NCI-H774 (cell line): ENCODE data around the gene MORC4.
"Not testable (repeated sequence)": the region's sequence is repeated elsewhere in the genome, so short reads cannot be mapped to it uniquely, and the experiment has no call there.

Source experiments
- DNase-seq: peaks from one replicate; lab custom pipeline; 2025; lab: John Stamatoyannopoulos, UW

Gene MORC4

DNA sequence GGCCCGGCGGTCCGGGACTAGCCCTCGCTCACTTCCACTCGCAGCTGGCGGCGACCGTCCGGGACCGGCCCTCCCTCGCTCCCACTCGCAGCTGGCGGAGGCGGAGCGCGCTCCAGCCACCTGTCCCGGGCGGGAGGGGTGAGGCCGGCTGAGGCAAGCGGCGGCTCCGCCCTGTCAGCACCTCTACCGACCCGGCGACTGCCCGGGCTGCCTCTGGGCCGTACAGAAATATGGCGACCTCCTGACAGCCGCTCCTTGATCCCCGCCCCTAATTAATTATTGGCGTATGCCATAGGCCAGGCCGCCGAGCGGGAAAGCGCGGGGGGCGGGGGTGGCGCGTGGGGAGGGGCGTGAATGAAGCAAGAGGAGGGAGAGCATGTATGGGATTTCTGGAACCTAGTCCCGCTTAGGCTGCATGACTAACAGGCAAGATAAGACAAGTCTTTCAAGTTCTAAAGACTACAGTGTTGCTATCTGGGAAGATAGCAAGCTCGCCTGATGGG lies at the start of gene MORC4:
Gene MORC4 (minus strand): TSS at position 200 of the 503 bp plus-strand sequence. CDS start 243 bp downstream, outside the sequence.
- DNase-seq = peak; percentile 71

DNA sequence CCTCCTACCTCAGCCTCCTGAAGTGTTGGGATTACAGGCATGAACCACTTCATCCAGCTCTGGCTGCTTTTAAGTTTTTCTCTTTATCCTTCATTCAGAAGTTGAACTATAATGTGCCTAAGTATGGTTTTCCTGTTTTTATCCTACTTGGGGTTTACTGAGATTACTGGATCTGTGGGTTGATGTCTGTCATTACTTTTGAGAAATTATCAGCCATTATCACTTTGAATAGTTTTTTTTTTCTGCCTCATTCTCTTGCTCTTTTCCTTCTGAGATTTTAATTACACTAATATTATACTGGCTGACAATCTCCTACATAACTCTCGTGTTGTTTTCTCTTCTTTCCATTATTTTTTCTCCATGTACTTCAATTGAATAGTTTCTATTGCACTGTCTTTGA lies 47.6 kb upstream of the MORC4 start:
- DNase-seq = no peak

DNA sequence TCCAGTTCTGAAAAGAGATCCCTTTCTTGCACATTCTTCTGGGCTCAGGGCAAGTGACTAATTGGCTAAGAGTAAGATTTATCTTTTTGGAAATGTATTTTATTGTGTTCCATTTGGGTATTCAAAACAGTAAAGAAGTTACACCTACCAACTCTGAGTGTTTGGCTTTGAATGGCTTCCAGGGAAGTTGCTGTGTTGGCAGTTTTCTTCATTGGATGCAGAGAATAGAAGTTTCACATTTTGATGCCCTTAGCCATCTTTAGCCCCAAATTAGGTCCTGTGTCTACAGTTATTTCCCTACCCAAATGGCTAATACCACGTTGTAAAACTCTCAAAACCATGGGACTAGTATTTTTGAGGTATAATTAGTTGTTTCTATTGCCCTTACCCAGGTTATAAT lies 29.7 kb upstream of the MORC4 start:
- DNase-seq = no peak

DNA sequence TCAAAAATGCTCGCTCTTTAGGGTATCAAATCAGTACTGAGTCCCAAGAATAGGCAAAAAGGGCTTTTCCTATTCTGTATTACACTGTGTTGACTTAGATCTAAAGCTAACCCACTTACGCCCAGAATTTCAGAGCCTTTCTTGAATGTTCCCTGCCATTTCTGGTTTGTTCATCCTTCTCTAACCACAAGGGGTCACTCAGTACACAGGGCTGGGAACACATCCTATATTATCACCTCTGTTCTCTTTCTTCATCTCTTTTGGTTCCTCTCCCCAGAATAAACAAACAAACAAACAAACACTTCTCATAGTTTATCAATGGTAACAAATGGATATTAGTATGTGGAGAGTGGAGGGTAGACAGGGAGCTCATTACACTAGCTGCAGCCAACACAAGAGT lies 25.5 kb upstream of the MORC4 start:
- no peak for DNase-seq

DNA sequence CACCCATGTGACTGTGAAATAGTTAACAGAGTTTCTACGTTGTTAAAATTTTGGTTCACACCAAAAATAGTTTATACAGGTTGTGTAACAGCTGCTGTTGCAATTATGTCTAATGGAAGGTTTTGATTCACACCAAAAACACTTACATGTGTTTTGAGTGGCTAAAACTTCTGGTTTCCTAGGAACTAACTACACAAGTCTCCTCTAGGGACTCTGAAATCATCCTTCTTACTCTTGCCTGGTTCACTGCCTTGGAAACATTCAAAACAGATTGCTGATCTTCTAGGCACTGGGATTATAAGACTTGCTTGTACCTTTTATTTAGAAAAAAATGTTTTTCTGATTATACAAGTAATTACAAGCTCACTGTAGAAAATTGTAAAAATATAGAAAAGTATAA lies 14.9 kb upstream of the MORC4 start:
- no peak for DNase-seq

DNA sequence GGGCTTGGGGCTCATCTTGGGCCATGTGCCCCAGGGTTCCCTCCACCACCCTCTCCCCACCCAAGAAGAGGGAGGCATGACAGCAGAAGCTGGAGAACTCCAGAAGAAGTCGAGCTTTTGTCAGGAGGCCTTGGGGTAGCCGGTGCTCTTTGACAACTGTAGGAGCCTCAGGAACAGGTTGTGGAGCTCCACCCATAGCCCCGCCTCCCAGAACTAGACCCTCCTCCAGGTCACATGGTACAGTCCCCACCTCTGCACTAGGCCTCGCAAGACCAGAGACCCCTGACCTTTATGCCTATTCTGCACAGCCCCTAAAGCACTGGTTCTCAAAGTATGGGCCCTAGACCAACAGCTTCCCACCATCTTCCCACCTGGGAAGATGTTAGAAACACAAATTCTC lies 8.0 kb upstream of the MORC4 start:
- no peak for DNase-seq

DNA sequence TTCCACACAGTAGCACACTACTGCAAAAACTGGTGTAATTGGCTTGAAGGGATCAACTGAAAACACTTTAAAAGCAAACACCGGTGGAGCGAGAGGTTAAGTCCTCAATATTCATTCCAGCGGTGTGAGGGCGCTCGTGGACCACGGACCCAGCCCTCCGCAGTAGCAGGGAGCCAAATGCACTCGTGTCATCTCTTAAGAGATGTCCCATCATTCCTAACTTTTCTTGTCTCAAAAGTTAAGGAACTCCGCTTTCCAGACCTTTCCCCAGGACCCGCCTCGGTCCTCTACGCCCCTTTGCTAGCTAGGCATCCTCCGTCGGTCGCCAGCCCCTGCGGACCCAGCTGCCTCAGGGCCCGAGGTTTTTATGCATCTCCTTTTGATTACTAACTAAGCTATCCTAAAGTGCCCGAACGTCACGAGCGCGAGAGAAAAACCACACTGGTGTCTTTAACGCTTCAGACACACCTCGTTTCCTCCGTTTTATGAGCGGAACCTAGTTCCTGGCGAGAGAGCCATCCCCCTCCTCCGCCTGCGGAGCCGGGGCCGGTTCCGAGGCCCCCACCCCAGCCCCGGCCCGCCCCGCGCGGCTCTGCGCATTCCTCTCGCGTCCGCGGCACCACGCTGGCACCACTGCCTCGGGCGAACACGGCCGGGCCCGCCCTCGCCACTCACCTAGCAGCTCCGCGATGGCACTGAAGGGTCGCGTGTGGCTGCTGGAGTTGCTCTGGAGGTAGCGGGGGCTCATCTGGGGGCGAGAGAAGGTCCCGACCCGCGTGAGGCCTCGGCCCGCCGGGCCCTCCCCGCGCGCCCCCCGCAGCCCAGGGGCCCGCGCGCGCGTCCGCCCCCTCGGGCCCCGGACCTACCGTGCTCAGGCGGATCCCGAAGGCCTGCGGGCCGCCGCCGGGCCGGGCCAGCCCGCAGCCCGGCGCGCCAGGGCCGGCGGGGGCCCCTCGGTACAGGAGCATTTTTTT lies 723 bp downstream of the MORC4 start:
- no peak for DNase-seq

DNA sequence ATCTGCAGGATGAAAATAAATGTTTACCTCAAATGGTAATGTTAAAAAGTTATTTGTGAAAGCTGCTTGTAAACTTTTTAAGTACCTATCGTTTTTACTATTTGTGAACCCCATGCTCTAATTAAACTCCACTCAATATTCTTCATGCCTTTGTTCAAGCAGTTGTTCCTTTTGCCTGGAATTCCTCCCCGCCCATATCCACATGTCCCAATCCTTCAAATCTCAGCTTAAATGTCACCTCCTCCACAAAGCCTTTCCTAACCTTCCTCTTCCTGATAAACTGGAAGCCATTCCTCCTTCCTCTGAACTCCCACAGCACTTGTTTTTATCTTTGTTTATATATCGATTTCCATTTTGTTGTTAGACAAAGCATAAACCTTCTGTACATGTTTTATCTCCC lies 2.4 kb downstream of the MORC4 start:
- no peak for DNase-seq

DNA sequence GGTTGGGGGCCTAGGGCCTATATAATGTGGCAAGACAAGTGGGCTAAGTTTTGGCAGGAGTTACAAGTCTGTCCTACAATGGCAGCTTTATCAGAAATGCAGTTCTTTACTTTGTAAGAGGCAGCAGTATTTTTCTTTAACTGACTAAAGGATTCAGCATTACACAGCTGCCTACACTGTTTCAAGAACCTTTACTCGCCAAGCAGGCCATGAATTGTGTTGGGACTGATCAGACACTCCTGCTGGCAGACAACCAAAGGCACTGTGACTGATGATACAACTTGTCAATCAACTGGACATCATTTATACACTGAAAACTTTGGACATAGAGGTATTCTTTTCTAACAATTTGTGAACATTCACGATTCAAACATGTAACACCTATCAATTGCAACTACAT lies 4.3 kb downstream of the MORC4 start:
- no peak for DNase-seq

DNA sequence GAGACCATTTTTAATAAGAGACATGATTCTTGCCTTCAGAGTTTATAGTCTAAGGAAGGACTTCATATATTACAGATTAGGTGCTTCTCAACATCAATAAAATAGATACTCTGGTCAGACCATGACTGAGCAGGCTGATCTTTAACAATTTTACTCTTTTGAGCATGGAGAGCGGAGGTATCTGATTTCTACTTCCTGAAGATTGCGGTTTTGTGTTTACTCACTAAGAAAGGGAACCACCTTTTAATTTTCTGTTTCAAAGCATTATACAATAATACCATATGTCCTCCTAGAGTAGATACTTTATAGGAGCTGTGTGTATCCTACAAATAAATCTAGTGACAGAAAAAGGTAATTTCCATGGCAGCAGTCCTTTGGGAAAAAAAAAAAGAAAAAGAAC lies 12.5 kb downstream of the MORC4 start:
- DNase-seq = no peak

DNA sequence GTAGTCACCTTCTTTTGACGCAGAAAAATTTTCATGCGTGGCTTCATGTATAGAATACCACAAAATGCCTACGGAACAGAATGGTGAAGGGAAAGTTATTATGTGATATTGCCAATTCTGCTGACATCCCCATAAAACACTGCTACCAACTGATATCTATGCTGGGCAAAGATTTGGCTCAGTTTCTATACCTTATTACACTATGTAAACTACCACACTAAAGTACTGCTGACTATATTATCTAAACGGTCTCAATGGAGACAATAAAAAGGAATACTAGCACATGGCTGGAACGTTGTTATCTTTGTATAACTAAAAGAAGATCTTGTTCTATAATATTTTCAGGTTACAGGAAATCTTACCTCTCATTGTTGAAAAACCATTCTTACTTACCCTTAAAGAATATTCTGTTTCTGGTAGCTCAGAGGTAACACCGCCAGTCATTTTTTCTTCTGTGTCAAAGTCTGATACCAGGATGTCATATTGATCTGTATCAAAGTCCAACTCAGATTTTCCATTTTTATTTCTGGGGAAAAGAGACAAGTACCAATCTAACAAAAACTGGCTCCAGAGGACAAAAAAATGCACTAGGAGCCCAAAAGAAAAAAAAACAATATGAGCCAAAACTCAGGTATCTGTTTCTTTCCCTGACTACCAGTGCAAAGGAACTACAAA lies 18.9 kb downstream of the MORC4 start:
- no peak for DNase-seq

DNA sequence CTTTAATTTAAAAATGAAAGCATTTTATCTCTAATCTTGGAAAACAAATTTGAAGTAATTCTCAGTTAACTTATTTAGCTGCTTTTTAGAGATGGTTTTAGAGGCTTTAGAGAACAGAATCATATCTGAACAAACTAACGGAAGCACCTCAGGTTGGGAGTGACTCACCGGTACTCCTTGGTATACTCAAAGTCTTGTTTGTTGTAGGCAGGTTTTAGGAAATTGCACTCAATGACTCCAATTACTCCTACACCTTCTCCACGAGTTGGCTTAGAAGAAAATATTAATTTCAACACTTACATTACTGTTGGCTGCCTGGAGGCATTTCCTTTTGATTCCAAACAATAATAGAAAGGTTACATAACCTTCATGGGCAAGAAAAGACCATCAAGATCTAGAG lies 23.6 kb downstream of the MORC4 start:
- DNase-seq = no peak

DNA sequence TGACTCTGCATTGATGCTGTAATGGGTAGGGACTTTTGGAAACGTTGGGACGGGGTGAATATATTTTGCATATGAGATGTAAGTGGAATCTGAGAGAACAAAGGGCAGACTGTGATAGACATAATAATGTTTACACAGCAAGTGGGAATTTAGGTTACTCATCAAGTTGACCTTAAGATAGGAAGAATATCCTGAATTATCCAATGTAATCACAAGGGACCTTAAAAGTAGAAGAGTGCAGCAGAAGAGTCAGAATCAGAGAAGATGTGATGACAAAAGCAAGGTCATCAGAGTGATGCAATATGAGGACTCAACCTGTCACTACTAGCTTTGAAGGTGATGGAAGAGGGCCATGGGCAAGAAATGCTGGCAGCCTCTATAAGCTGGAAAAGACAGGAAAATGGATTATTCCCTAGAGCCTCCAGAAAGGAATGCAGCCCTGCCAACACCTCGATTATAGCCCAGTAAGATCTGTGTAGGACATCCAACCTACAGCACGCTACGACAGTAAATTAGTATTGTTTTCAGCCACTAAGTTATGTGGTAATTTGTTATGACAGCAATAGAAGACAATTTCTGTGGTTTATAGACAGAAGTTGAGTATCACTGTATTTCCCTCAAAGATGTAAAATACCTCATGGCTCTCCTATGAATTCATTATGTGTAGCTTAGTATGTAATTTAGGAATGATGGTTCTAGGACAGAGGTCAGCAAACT lies 26.4 kb downstream of the MORC4 start:
- DNase-seq = no peak

DNA sequence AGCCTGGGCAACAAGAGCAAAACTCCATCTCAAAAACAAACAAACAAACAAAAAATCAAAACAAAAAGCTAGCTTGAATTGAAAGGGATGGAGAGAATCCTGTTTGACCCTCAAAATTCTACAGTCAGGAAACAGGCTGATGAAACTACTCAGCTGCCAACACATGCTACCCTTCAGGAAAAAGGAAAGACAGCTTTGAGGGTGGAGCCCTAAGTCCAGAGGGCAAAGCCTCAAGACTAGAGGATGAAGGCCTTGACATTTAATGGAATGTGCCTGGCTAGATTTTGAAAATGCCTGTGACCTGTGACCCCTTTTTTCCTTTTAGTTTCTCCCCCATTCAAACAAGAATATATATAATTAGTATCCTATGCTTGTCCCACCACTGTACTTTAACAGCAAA lies 27.1 kb downstream of the MORC4 start:
- DNase-seq = no peak

DNA sequence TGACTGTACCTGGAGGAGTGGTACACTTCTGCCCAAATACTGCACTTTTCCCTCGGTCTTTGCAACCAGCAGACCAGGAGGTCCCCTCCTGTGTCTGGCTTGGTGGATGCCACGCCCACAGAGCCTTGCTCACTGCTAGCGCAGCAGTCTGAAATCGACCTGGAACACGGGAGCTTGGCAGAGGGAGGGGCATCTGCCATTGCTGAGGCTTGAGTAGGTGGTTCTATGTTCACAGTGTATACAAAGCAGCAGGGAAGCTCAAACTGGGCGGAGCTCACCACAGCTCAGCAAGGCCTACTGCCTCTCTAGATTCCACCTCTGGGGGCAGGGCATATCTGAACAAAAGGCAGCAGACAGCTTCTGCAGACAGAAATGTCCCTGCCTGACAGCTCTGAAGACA lies 33.5 kb downstream of the MORC4 start:
- DNase-seq = not testable (repeated sequence)

DNA sequence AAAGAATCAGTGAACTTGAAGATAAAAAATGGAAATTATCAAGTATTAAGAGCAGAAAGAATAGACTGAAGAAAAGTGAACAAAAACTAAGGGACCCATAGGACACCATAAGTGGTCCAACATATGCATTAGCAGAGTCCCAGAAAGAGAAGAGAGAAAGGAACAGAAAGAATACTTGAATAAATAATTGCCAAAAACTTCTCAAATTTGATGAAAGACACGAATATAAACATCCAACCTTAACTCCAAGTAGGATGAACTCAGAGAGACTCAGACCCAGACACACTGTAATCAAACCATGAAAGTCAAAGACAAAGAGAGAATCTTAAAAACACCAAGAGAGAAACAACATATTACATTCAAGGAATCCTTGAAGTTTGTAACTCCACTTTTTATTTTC lies 35.7 kb downstream of the MORC4 start:
- DNase-seq = no peak

DNA sequence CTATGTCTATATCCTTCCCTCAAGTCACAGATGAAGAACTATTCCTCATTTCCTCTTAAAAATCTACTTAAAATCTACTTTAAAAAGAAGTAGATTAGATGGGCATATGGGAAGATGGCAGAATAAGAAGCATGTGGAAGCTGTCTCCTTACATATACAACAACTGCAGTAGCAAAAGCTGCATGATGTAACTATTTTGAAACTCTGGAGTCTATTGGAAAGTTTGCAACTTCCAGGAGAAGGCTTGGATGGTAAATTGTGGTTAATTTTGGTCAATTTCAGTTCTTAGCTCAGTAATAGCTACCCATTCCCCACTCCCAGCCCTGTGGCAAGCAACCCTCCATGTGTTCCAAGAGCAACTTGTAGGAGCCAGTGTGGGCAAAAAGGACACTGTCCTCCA lies 36.9 kb downstream of the MORC4 start:
- no peak for DNase-seq

DNA sequence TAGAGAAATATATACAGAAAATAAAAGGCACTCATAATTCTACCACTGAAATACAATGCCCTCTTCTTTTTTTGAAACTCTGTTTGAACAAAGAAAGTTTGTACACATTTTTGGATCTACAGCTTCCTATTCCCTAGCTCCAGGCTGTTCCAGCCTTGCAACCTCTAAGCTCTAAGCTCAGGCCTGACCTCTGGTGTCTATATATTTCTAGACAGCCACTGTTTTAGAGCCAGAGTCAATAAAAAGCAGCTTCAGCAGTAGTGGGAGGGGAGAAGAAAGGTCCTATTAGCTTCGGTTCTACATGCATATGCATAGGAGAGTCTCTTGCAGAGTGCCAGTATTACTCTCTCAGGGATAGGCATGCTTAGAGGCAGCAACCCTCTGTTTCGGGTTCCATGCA lies 40.1 kb downstream of the MORC4 start:
- DNase-seq = no peak

DNA sequence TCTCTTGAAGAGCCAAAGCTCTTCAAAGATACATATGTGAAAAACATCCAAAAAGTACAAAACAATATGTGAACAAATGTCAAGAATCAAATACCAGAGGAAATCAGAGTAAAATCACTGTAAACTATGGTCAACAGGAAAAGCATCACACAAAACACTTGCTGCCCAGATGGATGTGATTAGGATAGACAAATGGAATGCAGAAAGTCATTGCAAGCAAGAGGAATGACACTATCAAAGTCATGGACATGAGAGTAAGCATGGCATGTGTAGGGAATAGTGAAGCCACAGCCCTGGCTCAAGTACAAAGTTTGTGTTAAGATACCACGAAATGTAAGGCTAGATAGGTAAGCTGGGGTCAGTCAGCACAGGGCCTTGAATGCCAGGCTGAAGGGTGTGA lies 42.2 kb downstream of the MORC4 start:
- no peak for DNase-seq

DNA sequence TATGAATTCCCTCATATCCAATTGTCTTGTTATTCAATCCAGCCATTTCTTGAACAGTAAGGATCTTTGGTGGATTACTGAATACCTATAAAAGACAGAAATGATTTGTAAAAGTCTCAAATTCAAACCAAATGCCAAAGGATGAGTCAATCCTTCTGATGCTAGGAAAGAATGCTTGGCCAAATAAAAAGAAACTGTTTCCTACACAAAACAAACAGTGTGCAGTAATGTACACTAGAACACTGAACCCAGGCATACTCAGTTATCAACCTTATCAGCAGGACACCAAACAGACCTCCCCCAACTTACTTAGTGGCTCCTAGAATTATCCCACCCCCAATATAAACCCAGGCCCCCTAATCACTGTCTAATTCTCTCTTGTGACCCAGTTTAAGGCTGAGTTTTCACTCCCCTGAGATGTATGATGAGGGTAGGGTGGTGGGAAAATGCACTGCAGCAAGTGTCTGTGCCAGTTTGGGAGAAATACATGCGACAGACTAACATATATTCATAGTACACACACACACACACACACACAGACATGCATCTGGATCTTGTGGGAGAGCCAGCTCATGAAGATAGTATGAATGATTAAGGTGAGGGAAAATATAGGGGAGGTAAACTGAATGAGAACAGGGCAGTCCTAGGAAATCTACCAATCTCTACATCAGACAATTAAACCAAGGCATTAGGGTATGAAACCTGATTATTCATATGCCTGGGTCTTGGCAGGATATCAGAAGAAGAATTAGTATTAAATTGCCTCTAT lies 44.8 kb downstream of the MORC4 start:
- DNase-seq = no peak

DNA sequence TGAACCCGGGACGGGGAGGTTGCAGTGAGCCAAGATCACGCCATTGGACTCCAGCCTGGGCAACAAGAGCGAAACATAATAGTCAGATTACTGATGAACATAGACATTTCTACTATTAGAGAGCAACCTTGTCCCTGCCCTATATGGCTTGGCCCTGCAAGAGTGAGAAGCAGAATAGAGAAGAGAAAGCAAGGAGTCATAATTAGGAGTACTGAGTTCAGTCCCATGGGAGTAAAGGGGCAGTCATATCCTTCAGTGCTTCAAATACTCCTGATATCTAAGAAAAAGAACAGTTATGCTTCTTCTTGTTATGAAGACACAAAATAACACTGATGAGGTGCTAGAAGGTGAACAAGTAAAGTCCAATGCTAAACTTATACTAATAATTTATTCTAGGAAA lies 46.0 kb downstream of the MORC4 start:
- no peak for DNase-seq

DNA sequence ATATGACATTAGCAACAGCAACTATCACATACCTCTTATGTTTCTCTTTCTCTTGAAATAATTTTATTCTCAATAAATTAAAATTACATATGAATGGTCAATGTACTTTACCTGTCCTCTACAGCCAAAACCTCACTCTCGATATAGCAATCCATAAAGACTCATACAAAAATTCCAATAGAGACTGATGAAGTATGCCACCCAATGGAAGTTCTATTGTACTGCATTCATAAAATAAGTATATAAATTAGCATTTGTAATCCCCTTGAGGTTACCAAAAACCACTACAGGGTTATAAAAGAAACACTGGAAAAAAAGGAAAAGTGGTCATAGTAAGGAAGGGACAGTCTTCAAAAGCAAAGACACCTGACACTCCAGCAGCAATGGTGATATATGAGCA lies 47.0 kb downstream of the MORC4 start:
- no peak for DNase-seq
